GM23338 (cell line): ENCODE results near the gene RNF34.

Experiments used
- CREB1 ChIP-seq: fragments of 250-450 bp; sonication (Bioruptor Pico); IDR thresholded peaks from 2 replicates; pipeline ENCODE4 v1.5.0; 2020; ENCODE audit warnings: low read depth, mild to moderate bottlenecking, moderate library complexity
- CTCF ChIP-seq, 2 experiments: fragments of 200-600 bp in 1 of 2; sonication (generic) in 1 of 2; conservative IDR thresholded peaks; 2 replicates each; pipeline versions ENCODE4 v1.5.1 to v1.6.1; 2016 to 2017; ENCODE audit warnings: antibody characterized with exemption in 2 of 2, low read depth in 2 of 2, mild to moderate bottlenecking in 2 of 2, moderate library complexity in 1 of 2
- EZH2 ChIP-seq: fragments of 200-600 bp; sonication (generic); IDR thresholded peaks from one replicate; pipeline ENCODE4 v1.8.0; 2017; ENCODE audit warnings: antibody characterized with exemption, mild to moderate bottlenecking, low read depth; ENCODE audit not compliant: unreplicated experiment
- EZH2phosphoT487 ChIP-seq: fragments of 200-600 bp; sonication (generic); IDR thresholded peaks from one replicate; pipeline ENCODE4 v1.8.1; 2018; ENCODE audit warnings: antibody characterized with exemption; ENCODE audit not compliant: unreplicated experiment
- REST ChIP-seq: IDR thresholded peaks from one replicate; pipeline ENCODE4 v1.6.1; 2018; ENCODE audit warnings: antibody characterized with exemption; ENCODE audit not compliant: unreplicated experiment

GRCh38 chr12:121470751-121471150 is 70.8 kb downstream of the RNF34 start:
- no peak for TF ChIP-seq REST
- no peak for TF ChIP-seq EZH2phosphoT487
- TF ChIP-seq CTCF (conservative IDR thresholded peaks at IDR 0.05; ENCODE audit: low read depth in 2 of 2) = no peak
- no peak for TF ChIP-seq CREB1 (CRISPR knock-in tag)
- TF ChIP-seq EZH2 = no peak
